ENCODE data around the gene PCYT2. TPM values are rescaled to one million over a fixed set of nuclear protein-coding genes. Genes with fewer than 3 reads are reported as not detected.

The PCYT2 gene
- total RNA-seq, 1 experiment from 2014 or later = 51.5 TPM

DNA sequence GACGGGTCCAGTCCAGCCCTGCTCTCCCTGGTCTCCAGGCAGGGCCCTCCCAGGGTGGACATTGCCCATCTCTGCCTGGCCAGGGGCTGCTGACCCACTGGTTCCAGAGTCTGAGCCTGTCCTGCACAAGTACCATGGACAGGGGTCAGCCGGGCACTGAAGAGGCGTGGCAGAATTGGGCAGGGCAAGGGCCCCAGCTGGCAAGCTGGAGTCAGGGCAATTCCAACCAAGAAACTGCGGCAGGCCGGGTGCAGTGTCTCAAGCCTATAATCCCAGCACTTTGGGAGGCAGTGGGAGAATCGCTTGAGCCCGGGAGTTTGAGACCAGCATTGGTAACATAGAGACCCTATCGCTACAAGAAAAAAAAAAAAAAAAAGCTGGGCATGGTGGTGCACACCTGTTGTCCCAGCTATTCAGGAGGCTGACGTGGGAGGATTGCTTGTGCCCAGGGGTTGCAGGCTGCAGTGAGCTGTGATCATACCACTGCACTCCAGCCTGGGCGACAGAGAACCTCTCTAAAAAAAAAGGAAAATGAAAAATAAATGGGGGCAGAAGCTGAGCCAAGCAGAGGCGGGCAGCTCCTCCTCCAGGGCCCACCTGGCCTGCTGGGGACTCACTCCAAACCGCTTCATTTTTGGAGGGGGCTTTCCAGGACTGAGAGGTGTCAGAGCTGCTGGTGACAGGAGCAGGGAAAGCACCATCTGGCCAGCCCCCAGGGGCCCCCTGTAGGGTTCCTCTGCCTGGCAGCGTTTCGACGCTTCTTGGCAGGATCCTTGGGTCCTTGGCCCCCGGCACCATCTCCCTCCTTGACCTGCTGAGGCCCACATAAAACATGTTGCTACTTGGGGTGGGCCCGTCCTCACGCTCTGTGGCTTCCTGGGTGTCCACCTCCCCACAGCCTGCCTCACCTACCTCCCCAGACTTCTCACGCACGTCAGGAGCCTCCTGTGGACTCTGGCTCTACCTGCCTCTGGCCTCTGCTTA is 19.2 kb upstream of the PCYT2 start:
- intact Hi-C loops (cut with micrococcal nuclease) = no loop called here
- Histone ChIP-seq H3K9ac (ENCODE audit: low read length) (no peak overlapping the region), H3K79me2 (ENCODE audit: insufficient read depth, low read length) (peaks cover 27% of the 10 kb centered on the region), H3K9me2 (ENCODE audit: insufficient read depth) (no peaks in the 10 kb centered on the region), H3K36me3 (ENCODE audit: control insufficient read depth in 1 of 2, insufficient read depth in 2 of 2, low read length in 2 of 2) (peaks cover 6 to 28% of the 10 kb centered on the region in 2 experiments; a peak in 2 of 4 replicates), H3K27ac (ENCODE audit: low read depth, low read length) (no peak overlapping the region; the same call in 1 of the 2 replicates), H4K20me1 (ENCODE audit: insufficient read depth) (no peaks in the 10 kb centered on the region), H2AFZ (ENCODE audit: low read depth, low read length, poor library complexity, severe bottlenecking) (no peak overlapping the region), H3K27me3 (ENCODE audit: insufficient read depth, low read length) (no peaks in the 10 kb centered on the region), H3K4me1 (ENCODE audit: control insufficient read depth in 1 of 2, insufficient read depth in 2 of 2, low read length in 2 of 2) (peaks cover 22 to 61% of the 10 kb centered on the region in 2 experiments), H3K4me2 (ENCODE audit: low read length) (no peak overlapping the region), H3K4me3 (replicated peaks in 1 of 2; ENCODE audit: low read depth in 1 of 2, low read length in 2 of 2) (no peak overlapping the region), H3K9me3 (ENCODE audit: control insufficient read depth in 1 of 2, insufficient read depth in 1 of 2, low read depth in 1 of 2, low read length in 2 of 2) (no peaks in the 10 kb centered on the region)
- DNase-seq (ENCODE audit: low read depth, low spot score) (no peak), ATAC-seq (no peak)
- ChIA-PET CTCF (interaction anchor here (1.0 to 1.5 kb wide), 2 partner anchors 29 to 92 kb away, joined by 4 read pairs; partner anchors contain the start of genes CENPX and LRRC45), RAD21 (ENCODE audit: low non-redundant PET in 1 of 2, low total read pairs in 2 of 2, uncharacterized antibody in 2 of 2, unreplicated experiment in 2 of 2) (no interaction called here), POLR2A (interaction anchor here (1.2 kb wide), 1 partner anchor 92 kb away, joined by 4 read pairs; the partner anchor contains the start of genes CENPX and LRRC45)
- peak; percentile 32 for TF ChIP-seq POLR2A (IDR thresholded peaks at IDR 0.05; ENCODE audit: borderline replicate concordance, extremely low read depth, insufficient read depth, insufficient read length)
- TF ChIP-seq YY1 (IDR thresholded peaks at IDR 0.05; ENCODE audit: extremely low read depth, insufficient replicate concordance, low read depth, low read length) = no peak
- TF ChIP-seq, protein P1, sequence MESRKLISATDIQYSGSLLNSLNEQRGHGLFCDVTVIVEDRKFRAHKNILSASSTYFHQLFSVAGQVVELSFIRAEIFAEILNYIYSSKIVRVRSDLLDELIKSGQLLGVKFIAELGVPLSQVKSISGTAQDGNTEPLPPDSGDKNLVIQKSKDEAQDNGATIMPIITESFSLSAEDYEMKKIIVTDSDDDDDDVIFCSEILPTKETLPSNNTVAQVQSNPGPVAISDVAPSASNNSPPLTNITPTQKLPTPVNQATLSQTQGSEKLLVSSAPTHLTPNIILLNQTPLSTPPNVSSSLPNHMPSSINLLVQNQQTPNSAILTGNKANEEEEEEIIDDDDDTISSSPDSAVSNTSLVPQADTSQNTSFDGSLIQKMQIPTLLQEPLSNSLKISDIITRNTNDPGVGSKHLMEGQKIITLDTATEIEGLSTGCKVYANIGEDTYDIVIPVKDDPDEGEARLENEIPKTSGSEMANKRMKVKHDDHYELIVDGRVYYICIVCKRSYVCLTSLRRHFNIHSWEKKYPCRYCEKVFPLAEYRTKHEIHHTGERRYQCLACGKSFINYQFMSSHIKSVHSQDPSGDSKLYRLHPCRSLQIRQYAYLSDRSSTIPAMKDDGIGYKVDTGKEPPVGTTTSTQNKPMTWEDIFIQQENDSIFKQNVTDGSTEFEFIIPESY (IDR thresholded peaks at IDR 0.05; ENCODE audit: extremely low read depth, insufficient replicate concordance, low read length) = no peak
- BruUV-seq (replicated peaks) = no TSS peak
